PC-3 (cell line): ENCODE results near the gene ARHGEF18. TPM values are rescaled to one million over a fixed set of nuclear protein-coding genes. Genes with fewer than 3 reads are reported as not detected.

Experiments used
- ATAC-seq: fragments of 200-7000 bp; cut with Tn5 transposase; 2 replicates; pipeline ENCODE4 v1.9.1; 2020; ENCODE audit warnings: mild to moderate bottlenecking, moderate library complexity
- BruUV-seq: library from RNA; stranded (reverse); fragments of 400-500 nt; replicated peaks from 2 replicates; lab custom pipeline; 2021; lab: Mats Ljungman, UMichigan
- CTCF ChIA-PET: fragments of 300-600 bp; sonication (Branson Sonifier 250); formaldehyde crosslinking; loops from one replicate; lab custom pipeline; 2022; ENCODE audit warnings: antibody characterized with exemption; lab: Charles Lee
- POLR2A ChIA-PET: fragments of 300-600 bp; sonication (Branson Sonifier 250); formaldehyde crosslinking; loops from one replicate; lab custom pipeline; 2022; ENCODE audit warnings: antibody characterized with exemption; ENCODE audit not compliant: unreplicated experiment; lab: Charles Lee
- DNase-seq: peaks from one replicate; pipeline ENCODE4 v3.0.0-alpha.2; 2015
- H2AFZ ChIP-seq: fragments of 300-600 bp; sonication (generic); 2 replicates; pipeline ENCODE4 v1.6.0; 2016; ENCODE audit warnings: antibody characterized with exemption, low read length
- H3F3A ChIP-seq: fragments of 300-600 bp; sonication (generic); one replicate; pipeline ENCODE4 v1.6.0; 2017; ENCODE audit warnings: antibody characterized with exemption, low read length, control low read depth, mild to moderate bottlenecking; ENCODE audit not compliant: unreplicated experiment
- H3K27ac ChIP-seq: fragments of 300-600 bp; sonication (generic); 2 replicates; pipeline ENCODE4 v1.5.1; 2016; ENCODE audit warnings: mild to moderate bottlenecking, low read length
- H3K27me3 ChIP-seq: fragments of 300-600 bp; sonication (generic); 2 replicates; pipeline ENCODE4 v1.6.1; 2016; ENCODE audit warnings: low read length, mixed read lengths
- H3K36me3 ChIP-seq: fragments of 300-600 bp; sonication (generic); 2 replicates; pipeline ENCODE4 v1.6.1; 2016; ENCODE audit warnings: low read depth, mixed run types, low read length, mixed read lengths
- H3K4me1 ChIP-seq: fragments of 300-600 bp; sonication (generic); 2 replicates; pipeline ENCODE4 v1.5.1; 2016; ENCODE audit warnings: low read length; ENCODE audit not compliant: insufficient read depth
- H3K4me2 ChIP-seq: fragments of 300-600 bp; sonication (generic); 2 replicates; pipeline ENCODE4 v1.6.0; 2016; ENCODE audit warnings: low read length
- H3K4me3 ChIP-seq: fragments of 300-600 bp; sonication (generic); 2 replicates; pipeline ENCODE4 v1.5.1; 2016; ENCODE audit warnings: mild to moderate bottlenecking, low read length, mixed read lengths
- H3K79me2 ChIP-seq: fragments of 300-600 bp; sonication (generic); 2 replicates; pipeline ENCODE4 v1.6.1; 2017; ENCODE audit warnings: low read length, mixed read lengths
- H3K9ac ChIP-seq: fragments of 300-600 bp; sonication (generic); 2 replicates; pipeline ENCODE4 v1.6.0; 2016; ENCODE audit warnings: mild to moderate bottlenecking, low read length
- H3K9me2 ChIP-seq: fragments of 300-600 bp; sonication (generic); replicated peaks from 2 replicates; pipeline ENCODE4 v1.6.1; 2016; ENCODE audit warnings: mixed run types, low read length, mixed read lengths
- H3K9me3 ChIP-seq: fragments of 300-600 bp; sonication (generic); 2 replicates; pipeline ENCODE4 v1.6.1; 2016; ENCODE audit warnings: low read length, mixed read lengths
- H4K20me1 ChIP-seq: fragments of 300-600 bp; sonication (generic); 2 replicates; pipeline ENCODE4 v1.6.1; 2016; ENCODE audit warnings: low read length, mixed read lengths
- EZH2 ChIP-seq: fragments of 300-600 bp; sonication (generic); IDR thresholded peaks from one replicate; pipeline ENCODE4 v1.6.1; 2017; ENCODE audit warnings: antibody characterized with exemption, mild to moderate bottlenecking, low read length; ENCODE audit not compliant: unreplicated experiment
- EZH2phosphoT487 ChIP-seq: fragments of 300-600 bp; sonication (generic); IDR thresholded peaks from 2 replicates; pipeline ENCODE4 v1.6.1; 2018; ENCODE audit warnings: mild to moderate bottlenecking, antibody characterized with exemption, low read length, borderline replicate concordance
- intact Hi-C: fragments of 100-400 bp; cut with micrococcal nuclease; formaldehyde crosslinking; loops from 2 replicates; pipeline ENCODE4 v1.9.0; 2023
- total RNA-seq: library from RNA; depleted of rRNA; stranded (reverse); fragments of >200 nt; gene quantifications from 2 replicates; pipeline ENCODE4 v1.2.3, GENCODE V29; 2014
- TF ChIP-seq, protein P1 (sequence below): fragments of 300-600 bp; sonication (generic); conservative IDR thresholded peaks from 2 replicates; pipeline ENCODE4 v1.5.1; 2017; ENCODE audit warnings: antibody characterized with exemption, low read depth, mild to moderate bottlenecking, low read length

Gene ARHGEF18
- total RNA-seq, 1 experiment from 2014 or later: 65.1 TPM

DNA sequence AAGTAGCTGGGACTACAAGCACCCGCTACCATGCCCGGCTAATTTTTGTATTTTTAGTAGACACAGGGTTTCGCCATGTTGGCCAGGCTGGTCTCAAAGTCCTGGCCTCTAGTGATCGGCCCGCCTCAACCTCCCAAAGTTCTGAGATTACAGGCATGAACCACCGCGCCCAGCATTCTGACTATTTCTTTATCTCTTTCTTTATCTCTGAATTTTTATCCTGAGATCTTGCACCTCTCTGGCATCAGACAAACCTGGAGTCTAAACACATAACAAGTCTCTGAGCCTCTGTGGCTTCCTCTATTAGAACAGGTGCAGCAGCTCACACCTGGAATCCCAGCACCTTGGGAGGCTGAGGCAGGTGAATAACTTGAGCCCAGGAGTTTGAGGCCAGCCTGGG is 28.5 kb downstream of the ARHGEF18 start:
- POLR2A ChIA-PET: no interaction called here
- H3K9me3 ChIP-seq: no peaks in the 10 kb centered on the region
- H3K9me2 ChIP-seq: no peaks in the 10 kb centered on the region
- no peak overlapping the region for H3K27ac ChIP-seq
- no peak for TF ChIP-seq EZH2phosphoT487
- TF ChIP-seq EZH2: no peak
- TF ChIP-seq, protein P1, sequence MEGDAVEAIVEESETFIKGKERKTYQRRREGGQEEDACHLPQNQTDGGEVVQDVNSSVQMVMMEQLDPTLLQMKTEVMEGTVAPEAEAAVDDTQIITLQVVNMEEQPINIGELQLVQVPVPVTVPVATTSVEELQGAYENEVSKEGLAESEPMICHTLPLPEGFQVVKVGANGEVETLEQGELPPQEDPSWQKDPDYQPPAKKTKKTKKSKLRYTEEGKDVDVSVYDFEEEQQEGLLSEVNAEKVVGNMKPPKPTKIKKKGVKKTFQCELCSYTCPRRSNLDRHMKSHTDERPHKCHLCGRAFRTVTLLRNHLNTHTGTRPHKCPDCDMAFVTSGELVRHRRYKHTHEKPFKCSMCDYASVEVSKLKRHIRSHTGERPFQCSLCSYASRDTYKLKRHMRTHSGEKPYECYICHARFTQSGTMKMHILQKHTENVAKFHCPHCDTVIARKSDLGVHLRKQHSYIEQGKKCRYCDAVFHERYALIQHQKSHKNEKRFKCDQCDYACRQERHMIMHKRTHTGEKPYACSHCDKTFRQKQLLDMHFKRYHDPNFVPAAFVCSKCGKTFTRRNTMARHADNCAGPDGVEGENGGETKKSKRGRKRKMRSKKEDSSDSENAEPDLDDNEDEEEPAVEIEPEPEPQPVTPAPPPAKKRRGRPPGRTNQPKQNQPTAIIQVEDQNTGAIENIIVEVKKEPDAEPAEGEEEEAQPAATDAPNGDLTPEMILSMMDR: no peak
- H3K27me3 ChIP-seq: no peaks in the 10 kb centered on the region
- ATAC-seq: no peak
- no peaks in the 10 kb centered on the region for H3F3A ChIP-seq
- CTCF ChIA-PET: interaction anchor here (0.6 kb wide), 1 partner anchor 436 kb away, joined by 3 read pairs; no protein-coding TSS in a partner anchor
- no peaks in the 10 kb centered on the region for H4K20me1 ChIP-seq
- no TSS peak for BruUV-seq
- H3K4me2 ChIP-seq: no peak overlapping the region
- no peak overlapping the region for H3K9ac ChIP-seq
- no peak for DNase-seq
- intact Hi-C loops: no loop called here
- H2AFZ ChIP-seq: no peak overlapping the region
- no peaks in the 10 kb centered on the region for H3K36me3 ChIP-seq
- no peaks in the 10 kb centered on the region for H3K79me2 ChIP-seq
- H3K4me3 ChIP-seq: no peak overlapping the region
- peaks cover 13% of the 10 kb centered on the region for H3K4me1 ChIP-seq

GRCh38 chr19:7381073-7381390 is 32.3 kb downstream of the ARHGEF18 start:
- H4K20me1 ChIP-seq: no peaks in the 10 kb centered on the region
- intact Hi-C loops: no loop called here
- H3K4me2 ChIP-seq: no peak overlapping the region
- H3K27me3 ChIP-seq: no peaks in the 10 kb centered on the region
- H3K79me2 ChIP-seq: no peaks in the 10 kb centered on the region
- H3K4me1 ChIP-seq: peaks cover 9% of the 10 kb centered on the region
- no peak for ATAC-seq
- no peak overlapping the region for H2AFZ ChIP-seq
- ChIA-PET POLR2A (no interaction called here), CTCF (interaction anchor here (2.7 kb wide), 1 partner anchor 27 kb away, joined by 9 read pairs; no protein-coding TSS in a partner anchor)
- H3F3A ChIP-seq: no peaks in the 10 kb centered on the region
- DNase-seq: no peak
- no peak overlapping the region for H3K9ac ChIP-seq
- BruUV-seq: no TSS peak
- H3K4me3 ChIP-seq: no peak overlapping the region
- H3K9me2 ChIP-seq: no peaks in the 10 kb centered on the region
- TF ChIP-seq, protein P1: no peak
- TF ChIP-seq EZH2 (no peak), EZH2phosphoT487 (no peak)
- H3K36me3 ChIP-seq: no peaks in the 10 kb centered on the region
- H3K9me3 ChIP-seq: no peaks in the 10 kb centered on the region
- no peak overlapping the region for H3K27ac ChIP-seq

- Histone ChIP-seq H2AFZ (no peak overlapping the region), H3K4me2 (no peak overlapping the region), H3K79me2 (no peaks in the 10 kb centered on the region), H3K9ac (no peak overlapping the region), H3K4me1 (no peaks in the 10 kb centered on the region; the same call in 1 of the 2 replicates), H3K9me3 (no peaks in the 10 kb centered on the region), H3K27me3 (no peaks in the 10 kb centered on the region), H3F3A (no peaks in the 10 kb centered on the region), H4K20me1 (no peaks in the 10 kb centered on the region), H3K27ac (no peak overlapping the region), H3K9me2 (no peaks in the 10 kb centered on the region), H3K4me3 (no peak overlapping the region), H3K36me3 (no peaks in the 10 kb centered on the region)
- no peak for TF ChIP-seq EZH2
- TF ChIP-seq, protein P1: peak; percentile 26; the same call in 1 of the 2 replicates
- ATAC-seq: 0 out of 2 replicates have a peak, but pooled peaks have one; percentile 7
- CTCF ChIA-PET: no interaction called here
- POLR2A ChIA-PET: no interaction called here
- no peak for DNase-seq
- intact Hi-C loops: no loop called here
- no TSS peak for BruUV-seq
These were observed 34.0 kb downstream of the ARHGEF18 start for GRCh38 chr19:7382694-7383093.
